Urothelium cell line (cell line): ENCODE data around the gene CHD5.
"Not testable (repeated sequence)": the region's sequence is repeated elsewhere in the genome, so short reads cannot be mapped to it uniquely, and the experiment has no call there.

ENCODE experiments used
- DNase-seq: peaks from one replicate; pipeline ENCODE4 v3.0.0; 2011; ENCODE audit warnings: low spot score, mixed read lengths
- FAIRE-seq: peaks from 2 replicates; lab custom pipeline; 2011; peaks lifted over from hg19 to GRCh38; lab: Jason Lieb, UNC

The CHD5 gene

DNA sequence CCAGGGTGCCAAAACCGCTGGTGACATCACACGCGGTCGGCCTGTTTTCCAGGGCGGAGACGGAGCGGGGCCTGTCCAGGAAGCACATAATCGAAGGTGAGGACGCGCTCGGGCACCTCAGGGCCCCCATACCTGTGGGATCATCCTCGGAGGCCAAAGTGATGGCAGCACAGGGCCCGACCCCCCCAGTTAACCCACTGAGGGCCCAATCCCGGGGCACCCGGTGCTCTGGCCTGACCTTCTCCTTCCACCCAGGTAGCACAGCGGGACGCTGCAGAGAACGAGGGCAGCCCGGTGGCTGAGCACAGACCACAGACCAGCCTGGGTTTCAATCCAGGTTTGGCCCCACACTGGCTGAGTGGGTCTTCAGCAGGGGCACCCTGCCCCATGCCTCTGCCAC is 91.2 kb downstream of the CHD5 start:
- FAIRE-seq (no peak), DNase-seq (no peak)

DNA sequence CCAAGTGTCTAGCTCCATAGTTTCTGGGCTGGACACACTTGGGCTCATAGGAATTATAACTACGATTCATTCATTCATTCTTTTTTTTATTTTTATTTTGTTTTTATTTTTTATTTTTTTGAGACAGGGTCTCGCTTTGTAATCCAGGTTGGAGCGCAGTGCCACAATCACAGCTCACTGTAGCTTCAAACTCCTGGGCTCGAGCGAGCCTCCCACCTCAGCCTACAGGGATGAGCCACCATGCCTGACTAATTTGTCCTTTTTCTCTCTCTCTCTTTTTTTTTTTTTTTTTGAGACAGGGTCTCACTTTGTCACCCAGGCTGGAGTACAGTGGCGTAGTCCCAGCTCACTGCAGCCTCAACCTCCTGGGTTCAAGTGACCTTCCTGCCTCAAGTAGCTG is 92.2 kb downstream of the CHD5 start:
- no peak for DNase-seq
- FAIRE-seq = no peak

DNA sequence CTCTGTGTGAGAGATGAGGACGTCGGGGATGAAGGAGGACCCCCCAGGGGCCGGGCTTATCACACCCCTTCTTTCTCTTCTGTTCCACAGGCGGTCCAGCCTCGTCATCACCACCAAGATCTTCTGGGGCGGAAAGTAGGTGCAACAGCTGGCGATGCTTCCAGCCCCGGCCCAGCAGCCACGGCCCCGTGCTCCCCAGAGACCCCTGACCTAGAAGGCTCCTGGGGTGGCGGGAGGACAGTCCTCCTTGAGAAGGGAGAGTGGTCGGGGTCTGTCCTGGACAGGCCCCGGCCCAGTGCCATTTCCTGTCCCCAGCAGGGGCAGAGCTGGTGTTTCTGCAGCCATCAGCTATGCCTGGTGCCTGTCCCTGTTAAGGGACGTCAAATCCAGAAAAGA is 92.7 kb downstream of the CHD5 start:
- DNase-seq (no peak), FAIRE-seq (no peak)

DNA sequence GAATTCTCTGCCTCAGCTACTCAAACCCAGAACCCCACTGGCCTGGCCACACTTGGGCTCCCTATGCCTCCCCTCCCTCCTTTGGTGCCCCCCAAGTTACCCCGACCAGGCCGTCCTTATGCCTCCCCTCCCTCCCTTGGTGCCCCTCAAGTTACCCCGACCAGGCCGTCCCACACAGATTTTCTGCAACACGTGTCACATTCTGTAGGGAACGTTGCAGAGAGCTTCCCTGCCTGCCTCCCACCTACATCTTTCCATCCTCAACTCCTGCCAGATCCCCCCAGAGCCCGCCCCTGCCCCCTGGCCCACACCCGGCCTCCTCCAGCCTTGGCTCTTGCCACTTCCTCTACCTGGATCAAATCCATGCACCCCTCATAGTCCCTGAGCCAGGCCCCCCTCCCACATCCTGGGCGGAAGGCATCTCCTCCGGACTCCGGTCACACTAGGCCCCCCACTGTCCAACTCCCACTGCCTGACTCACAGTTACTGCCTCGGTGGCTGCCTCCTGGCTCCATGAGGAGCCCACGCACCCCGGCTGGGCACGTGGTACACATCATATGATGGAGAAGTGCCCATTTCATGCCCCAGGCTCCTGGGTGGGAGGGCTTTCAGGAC is 93.3 kb downstream of the CHD5 start:
- FAIRE-seq = no peak
- DNase-seq = no peak

DNA sequence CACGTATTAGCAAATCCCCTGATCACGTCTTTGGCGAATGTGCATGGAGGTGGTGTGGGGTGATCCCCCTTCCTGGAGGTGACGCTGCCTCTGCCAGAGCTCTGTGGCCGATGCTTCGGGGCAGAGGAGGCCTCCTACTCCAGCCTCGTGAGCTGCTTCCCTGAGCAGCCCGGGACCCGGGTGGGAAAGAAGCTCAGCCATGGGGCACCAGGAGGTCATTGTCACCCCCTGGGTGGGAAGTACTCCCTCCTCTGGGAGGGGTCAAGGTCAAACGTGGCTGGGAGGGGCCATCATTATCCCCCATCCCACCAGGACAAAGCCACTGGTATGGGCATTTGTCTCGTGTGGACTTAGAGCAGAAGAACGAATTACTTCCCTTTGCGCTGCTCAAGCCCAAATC is 93.8 kb downstream of the CHD5 start:
- DNase-seq (no peak), FAIRE-seq (no peak)

DNA sequence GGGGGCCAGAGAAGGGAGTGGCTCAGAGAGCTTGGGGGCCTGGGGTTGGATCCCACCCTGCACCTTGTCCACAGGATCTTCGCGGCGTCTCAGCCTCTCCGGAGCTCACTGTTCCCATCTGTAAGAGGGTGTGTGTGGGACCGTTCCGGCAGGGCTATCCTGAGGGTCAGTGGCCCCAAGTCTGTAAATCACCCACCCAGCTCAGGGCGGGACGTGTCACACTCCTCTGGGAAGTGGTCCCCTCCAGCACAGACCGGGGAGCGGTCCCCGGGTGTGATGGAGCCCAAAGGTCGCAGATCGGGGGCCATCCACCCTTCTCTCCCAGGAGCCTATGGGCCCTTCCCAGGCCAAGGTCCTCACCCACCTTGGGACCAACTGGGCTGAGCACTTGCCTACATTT is 94.5 kb downstream of the CHD5 start:
- DNase-seq (no peak), FAIRE-seq (no peak)

DNA sequence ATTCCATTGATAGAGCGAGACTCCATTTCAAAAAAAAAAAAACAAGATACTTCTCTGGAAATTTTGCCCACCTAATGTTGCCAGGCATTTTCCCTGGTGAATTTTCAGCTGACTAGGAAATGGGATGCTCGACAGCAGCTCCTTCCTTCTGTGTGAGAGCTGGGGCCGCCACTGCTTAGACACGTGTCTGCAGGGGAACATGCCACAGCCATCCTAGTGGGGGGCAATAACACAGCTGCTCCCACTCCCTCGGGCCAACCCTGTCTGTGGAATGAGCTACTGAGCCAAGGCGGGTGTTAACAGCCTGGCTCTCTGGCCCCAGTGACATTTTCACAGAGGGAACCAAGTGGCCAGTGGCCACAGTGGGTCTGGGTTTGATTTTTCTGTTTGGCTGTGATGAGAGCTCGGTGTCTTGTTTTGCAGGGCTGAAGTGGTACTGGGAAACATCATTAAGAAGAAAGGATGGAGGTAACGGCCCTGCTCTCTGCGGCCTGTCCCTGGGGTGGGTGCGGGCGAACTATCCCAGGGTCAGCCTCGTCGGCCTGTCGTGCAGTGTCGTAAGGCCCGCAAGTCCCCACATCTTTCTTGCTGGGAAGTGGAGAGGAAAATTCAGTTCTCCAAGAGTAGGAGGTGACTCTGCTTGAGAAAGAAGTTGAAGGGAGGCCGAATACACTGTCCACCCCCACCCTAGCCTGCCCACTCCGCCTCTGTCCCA is 95.2 kb downstream of the CHD5 start:
- DNase-seq = no peak
- FAIRE-seq = no peak

DNA sequence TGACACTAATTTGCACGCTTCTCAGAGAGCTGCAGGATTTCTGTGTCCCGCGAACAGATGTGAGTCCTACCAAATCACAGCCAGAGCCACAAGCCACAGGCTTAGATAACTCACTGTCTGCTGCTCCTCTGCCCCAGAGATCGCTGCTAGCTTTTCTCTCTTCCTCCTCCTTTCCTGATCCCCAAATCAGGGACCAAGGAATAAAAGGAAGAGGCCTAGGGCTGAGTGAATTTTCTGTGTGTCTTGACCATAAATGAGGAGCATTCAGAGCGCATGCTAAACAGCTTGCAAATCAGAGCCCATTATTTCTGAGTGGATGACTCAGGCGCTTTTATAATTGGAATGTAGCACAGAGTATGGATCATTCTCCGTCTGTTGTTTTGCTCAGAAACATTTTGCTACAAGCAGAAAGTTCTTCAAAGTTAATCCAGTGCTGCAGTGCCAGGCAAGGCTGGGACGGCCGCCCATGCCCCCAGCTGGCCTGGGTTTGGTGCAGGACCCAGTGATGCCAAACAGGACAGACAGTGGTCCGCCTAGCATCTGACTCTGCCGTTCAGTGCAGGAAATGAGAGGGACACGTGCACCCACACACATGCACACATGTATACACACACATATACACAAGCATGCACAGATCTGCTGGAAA is 96.2 kb downstream of the CHD5 start:
- FAIRE-seq = no peak
- no peak for DNase-seq

DNA sequence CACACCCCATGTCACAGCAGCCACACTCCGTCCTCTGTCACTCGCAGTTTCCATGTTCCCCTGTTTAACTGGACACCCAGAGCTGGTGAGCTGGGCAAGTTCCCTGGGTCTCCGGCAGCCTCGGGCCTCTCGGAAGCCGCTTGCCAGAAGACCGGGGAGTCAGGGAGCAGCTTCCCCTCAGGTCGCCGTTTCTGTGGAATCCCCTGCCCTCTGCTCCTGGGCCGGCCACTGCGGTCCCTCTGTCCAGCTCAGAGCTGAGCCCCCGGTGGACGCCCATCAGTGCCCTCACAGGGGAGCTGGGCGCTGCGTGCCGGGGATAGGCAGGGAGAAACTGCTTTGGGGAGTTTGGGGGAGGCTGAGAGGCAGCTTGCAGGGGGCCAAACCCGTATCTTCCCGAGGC is 96.7 kb downstream of the CHD5 start:
- no peak for FAIRE-seq

DNA sequence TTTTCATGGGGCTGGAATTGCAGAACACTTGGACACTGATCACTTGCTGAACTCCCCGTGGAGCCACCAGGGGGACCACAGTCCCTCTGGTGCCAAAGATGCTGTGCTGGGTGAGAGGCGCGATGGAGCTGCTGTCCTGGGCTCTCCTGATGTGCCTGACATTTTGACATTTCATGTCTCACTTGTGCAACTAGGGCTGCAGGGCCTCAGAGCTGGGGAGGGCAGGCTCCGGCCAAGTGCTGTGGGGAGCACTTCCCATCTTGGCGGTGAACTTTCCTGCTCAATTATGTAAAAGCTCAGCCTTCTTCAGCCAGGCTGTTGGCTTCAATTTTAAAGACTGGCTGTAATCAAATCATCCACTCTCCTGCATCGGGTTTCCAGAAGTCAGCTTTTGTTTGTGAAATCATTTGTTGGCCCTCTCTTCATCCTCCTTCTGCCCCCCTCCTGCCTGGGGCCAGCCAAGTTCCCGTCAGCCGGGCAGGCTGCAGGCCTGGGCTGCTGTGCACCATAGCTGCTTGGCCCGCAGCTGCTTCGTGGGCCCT is 97.6 kb downstream of the CHD5 start:
- DNase-seq (no peak), FAIRE-seq (no peak)

More for the DNA sequence above, 96.7 kb downstream of the CHD5 start:
- DNase-seq = no peak

DNA sequence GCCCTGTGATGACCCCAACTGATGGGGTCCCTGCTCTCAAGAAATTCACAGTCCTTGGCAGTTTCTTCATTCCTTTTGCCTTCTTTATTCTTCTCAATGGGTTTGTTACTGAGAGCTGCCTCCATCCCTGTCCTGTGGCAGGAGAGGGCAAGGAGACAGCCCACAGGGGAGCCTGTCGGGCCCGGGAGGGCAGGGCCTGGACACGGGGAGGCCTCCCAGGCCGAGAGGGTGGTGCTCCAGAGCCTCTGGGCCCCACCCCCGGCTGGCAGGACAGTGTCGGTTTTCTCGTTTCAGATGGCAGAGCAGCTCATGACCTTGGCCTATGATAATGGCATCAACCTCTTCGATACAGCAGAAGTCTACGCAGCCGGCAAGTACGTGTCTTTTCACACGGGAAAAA is 98.2 kb downstream of the CHD5 start:
- FAIRE-seq = no peak
- no peak for DNase-seq

DNA sequence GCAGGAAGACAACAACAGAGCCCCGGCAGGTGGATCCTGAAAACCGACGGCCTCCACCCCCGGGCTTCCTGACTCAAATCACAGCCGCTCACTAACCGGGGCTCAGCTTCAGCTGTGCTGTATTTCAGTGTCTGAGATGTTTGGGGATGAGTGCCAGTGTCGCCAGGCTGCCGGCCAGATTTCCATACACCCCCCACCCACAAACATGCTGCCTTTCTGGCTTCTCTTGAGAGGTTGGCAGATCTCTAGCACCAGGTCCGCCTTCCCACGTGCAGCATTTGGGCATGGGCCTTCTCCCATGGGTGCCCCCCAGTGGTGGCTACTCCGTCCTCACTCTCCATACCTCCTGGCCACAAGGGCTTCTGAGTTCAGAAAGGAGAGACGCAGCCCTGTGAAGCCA is 99.7 kb downstream of the CHD5 start:
- DNase-seq (no peak), FAIRE-seq (no peak)

DNA sequence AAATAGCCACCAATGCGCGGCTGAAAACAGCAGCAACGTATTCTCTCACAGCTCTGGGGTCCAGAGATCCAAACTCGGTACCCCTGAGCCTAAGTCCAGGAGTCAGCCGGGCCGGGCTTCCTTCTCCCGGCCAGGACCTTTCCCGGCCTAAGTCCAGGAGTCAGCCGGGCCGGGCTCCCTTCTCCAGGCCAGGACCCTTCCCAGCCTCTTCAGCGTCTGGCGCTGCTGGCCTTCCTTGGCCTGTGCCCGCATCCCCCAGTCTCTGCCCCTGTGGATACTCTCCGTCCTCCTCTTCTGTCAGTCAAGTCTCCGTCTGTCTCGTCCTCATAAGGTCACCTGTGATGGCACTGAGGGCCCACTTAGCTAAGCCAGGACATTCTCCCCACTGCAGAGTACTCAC is 102.2 kb downstream of the CHD5 start:
- DNase-seq (no peak), FAIRE-seq (no peak)

DNA sequence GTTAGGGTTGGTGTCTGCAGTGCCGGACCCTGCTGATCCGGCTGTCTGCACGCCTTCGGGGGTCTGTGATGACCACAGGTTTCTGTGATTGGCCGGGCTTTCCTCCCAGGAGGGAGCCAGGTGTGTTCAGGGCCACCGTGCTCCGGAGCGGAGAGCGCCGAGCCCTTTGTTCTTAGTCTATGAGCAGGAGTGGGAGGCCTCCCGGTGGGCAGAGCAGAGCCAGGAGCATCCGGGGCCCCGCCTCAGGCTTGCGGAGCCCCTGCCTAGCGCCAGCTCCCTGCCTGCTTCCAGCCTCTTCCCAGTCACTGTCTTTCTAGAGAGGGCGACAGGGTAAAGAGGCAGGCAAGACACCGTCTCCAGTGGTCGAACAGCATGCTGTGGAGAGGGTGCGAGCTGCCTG is 102.6 kb downstream of the CHD5 start:
- no peak for DNase-seq
- no peak for FAIRE-seq

DNA sequence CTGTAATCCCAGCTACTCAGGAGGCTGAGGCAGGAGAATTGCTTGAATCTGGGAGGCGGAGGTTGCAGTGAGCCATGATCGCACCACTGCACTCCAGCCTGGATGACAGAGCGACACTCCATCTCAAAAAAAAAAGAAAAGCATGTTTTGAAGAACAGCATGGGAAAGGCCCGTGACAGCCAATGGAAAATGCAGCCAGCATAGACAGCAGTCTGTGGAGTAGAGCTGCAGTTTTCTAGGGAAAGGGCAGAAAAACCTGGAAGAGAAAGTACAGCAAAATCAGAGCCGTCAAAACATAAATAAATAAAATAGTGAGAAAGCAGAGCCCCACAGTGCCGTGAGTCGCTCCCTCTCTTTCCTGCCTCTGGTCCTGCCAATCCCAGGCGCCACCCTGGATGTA is 103.1 kb downstream of the CHD5 start:
- DNase-seq, FAIRE-seq: not testable (repeated sequence)

DNA sequence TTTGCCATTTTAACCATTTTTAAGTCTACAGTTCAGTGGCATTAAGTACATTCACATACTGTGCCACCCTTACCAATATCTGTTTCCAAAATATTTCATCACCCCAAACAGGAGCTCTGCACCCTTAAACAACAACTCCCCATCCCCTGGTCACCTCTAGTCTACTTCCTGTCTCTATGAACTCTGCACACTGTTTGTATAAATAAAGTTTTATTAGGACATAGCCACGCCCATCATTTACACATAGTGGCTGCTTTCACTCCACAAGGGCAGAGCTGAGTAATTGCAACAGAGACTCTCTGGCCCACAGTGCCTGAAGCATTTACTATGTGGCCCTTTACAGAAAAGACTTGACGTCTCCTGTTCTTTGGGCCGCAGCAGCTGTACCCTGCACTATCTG is 104.4 kb downstream of the CHD5 start:
- no peak for DNase-seq
- no peak for FAIRE-seq

DNA sequence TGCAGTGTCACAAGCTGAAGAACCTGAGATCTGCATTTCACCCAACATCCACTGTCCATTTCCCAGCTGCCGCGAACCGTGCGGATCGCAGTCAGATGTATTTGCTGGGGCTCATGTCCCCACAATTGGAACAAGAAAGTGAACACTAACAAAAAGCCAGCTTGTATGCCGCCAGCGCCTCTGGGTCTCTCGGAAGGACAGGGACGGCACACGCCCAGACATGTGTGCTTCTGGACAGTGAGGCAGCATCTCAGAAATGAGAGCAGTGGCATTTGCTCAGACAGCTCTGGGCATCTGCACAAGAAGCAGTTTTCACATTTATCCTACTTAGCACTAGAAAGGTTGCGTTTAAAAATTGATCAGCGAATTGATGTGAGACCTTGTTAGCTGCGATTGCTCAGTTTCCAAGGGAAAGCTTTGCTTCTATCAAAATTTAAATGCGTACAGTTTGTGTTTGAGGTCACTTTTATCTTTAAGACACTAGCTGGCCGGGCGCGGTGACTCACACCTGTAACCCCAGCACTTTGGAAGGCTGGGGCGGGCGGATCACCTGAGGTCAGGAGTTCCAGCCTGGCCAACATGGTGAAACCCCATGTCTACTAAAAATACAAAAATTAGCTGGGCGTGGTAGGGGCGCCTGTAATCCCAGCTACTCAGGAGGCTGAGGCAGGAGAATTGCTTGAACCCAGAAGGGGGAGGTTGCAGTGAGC is 105.8 kb downstream of the CHD5 start:
- no peak for DNase-seq
- FAIRE-seq = no peak

DNA sequence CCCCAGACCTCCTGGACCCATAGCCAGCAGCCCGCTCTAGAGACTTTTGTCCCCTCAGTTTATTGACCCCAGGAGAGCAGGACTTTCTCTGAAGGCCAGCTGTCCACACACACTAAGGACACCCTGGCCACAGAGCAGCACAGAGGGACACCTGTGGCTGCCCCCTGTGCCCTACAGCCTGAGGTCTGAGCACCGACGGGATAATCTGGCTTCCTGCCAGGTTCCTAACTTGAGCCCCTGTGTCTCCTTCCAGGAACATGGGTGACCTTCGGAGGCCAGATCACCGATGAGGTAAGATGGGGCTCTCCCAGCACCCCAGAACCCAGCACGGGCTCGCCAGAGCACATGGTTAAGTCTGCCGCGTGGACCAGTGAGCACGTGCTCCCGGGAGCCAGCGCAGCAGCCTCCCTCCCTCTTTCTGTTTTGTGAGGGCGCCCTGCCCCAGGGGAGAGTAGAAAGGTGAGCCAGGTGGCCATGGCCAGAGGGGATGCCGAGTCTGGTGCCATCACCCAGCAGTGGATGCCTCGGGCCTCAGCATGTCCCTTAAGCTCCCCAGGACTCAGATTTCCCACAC is 106.6 kb downstream of the CHD5 start:
- FAIRE-seq (no peak), DNase-seq (no peak)

DNA sequence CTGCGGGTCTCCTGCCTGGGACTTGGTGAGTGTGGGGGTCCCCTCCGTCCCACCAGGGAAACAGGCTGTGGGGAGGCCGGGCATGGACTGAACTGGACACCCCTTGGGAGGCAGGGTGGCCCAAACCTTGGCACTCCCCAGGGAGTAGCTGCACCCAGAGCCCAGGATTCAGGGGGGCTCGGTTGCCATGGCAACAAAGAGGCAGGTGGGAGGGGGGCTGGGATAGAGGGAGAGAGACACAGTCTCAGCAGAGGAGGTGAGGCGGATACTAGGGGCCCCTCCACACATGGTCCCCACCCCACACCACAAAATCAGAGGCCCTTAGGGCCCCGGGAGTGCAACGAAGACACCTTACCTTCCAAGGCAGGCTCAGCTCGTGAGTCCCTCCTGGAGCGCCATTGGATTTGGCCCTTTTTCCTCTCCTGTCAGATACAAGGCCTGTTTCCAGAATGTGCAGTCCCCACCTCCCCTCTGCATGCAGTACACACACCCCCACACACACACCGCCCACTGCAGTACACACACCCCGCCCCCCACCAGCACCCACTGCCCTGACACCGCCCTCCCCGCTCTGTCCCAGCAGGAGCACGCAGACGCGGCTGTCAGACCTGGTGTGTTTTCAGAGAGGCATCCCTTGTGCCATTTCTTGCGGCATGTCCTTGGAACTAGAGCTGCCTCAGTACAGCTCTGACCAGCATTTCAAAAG is 107.2 kb downstream of the CHD5 start:
- FAIRE-seq = no peak
- no peak for DNase-seq

DNA sequence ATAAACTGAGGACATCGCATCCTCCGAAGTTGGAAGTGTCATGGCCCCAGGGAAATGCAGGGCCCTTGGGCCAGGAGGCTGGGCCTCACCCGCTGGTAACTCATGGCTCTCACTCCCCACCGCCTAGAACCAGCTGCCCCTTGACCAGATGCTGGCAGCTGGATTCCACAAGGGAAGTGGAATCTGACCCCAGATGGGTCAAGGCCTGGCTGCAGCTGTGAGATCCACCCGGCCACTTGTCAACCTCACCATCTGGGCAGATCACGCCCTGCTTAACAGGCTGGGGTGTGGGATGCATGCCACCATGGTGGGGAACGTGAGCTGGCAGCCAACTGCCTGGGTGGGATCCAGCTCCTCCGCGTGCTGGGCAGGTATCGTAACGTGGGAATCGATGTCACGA is 108.9 kb downstream of the CHD5 start:
- DNase-seq (no peak), FAIRE-seq (no peak)
